SIG-M5 treated with dmso at 0.1 percent for 504 hours (cell line): ENCODE measurements around the gene HTR6.
"Not testable (repeated sequence)": the region's sequence is repeated elsewhere in the genome, so short reads cannot be mapped to it uniquely, and the experiment has no call there.

Experiments used
- DNase-seq: peaks from one replicate; lab custom pipeline; 2025; ENCODE audit not compliant: unreplicated experiment; lab: John Stamatoyannopoulos, UW

Gene HTR6

GRCh38 chr1:19664453-19665185, at the start of gene HTR6:
TSS of gene HTR6 (plus strand) at chr1:19664875. CDS start at chr1:19665754, 879 bp downstream.
- no peak for DNase-seq

GRCh38 chr1:19615438-19615837, 49.2 kb upstream of the HTR6 start:
- no peak for DNase-seq

GRCh38 chr1:19616489-19616888, 48.2 kb upstream of the HTR6 start:
- no peak for DNase-seq

- DNase-seq, result no peak
Measured at GRCh38 chr1:19617376-19617775, 47.3 kb upstream of the HTR6 start.

GRCh38 chr1:19618428-19618827, 46.2 kb upstream of the HTR6 start:
- no peak for DNase-seq

- DNase-seq, result no peak
Measured at GRCh38 chr1:19619697-19620384, 44.8 kb upstream of the HTR6 start.

- no peak for DNase-seq
Measured at GRCh38 chr1:19620786-19621185, 43.9 kb upstream of the HTR6 start.

GRCh38 chr1:19621274-19621950, 43.3 kb upstream of the HTR6 start:
- no peak for DNase-seq

- DNase-seq, result no peak
Measured at GRCh38 chr1:19622204-19622603, 42.5 kb upstream of the HTR6 start.

- no peak for DNase-seq
Measured at GRCh38 chr1:19623523-19623922, 41.2 kb upstream of the HTR6 start.

- no peak for DNase-seq
Measured at GRCh38 chr1:19625291-19625937, 39.3 kb upstream of the HTR6 start.

GRCh38 chr1:19628879-19629278, 35.8 kb upstream of the HTR6 start:
- no peak for DNase-seq

GRCh38 chr1:19629357-19629756, 35.3 kb upstream of the HTR6 start:
- DNase-seq, result no peak

- DNase-seq, result not testable (repeated sequence)
Measured at GRCh38 chr1:19630192-19630591, 34.5 kb upstream of the HTR6 start.

- no peak for DNase-seq
Measured at GRCh38 chr1:19630720-19631395, 33.8 kb upstream of the HTR6 start.

- no peak for DNase-seq
Measured at GRCh38 chr1:19632211-19632610, 32.5 kb upstream of the HTR6 start.

- no peak for DNase-seq
Measured at GRCh38 chr1:19633106-19633505, 31.6 kb upstream of the HTR6 start.

GRCh38 chr1:19635064-19635463, 29.6 kb upstream of the HTR6 start:
- not testable (repeated sequence) for DNase-seq

- no peak for DNase-seq
Measured at GRCh38 chr1:19635646-19636045, 29.0 kb upstream of the HTR6 start.

- DNase-seq, result no peak
Measured at GRCh38 chr1:19636065-19636464, 28.6 kb upstream of the HTR6 start.

- not testable (repeated sequence) for DNase-seq
Measured at GRCh38 chr1:19636749-19637148, 27.9 kb upstream of the HTR6 start.
